Measurements from ENCODE around the gene CNMD.

DNA sequence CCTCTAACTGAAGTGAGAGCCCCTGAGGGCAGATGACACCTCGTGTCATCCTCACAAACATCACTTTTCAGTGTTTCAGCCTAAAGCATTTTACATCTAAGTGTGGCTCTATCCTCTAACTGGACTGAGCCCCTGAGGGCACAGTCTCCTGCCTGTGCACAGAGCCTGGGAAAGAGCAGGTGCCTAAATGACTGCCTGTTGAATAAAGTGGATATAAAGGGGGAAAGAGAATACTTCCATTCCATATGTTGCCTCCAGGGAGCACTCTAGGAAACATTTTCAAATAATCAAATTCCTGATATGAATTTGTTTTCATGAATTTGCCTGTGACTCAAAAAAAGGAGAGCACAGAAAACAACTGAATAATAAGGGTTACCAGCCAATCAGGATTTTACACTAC is 32.2 kb downstream of the CNMD start:
- TF ChIP-seq, protein P1, sequence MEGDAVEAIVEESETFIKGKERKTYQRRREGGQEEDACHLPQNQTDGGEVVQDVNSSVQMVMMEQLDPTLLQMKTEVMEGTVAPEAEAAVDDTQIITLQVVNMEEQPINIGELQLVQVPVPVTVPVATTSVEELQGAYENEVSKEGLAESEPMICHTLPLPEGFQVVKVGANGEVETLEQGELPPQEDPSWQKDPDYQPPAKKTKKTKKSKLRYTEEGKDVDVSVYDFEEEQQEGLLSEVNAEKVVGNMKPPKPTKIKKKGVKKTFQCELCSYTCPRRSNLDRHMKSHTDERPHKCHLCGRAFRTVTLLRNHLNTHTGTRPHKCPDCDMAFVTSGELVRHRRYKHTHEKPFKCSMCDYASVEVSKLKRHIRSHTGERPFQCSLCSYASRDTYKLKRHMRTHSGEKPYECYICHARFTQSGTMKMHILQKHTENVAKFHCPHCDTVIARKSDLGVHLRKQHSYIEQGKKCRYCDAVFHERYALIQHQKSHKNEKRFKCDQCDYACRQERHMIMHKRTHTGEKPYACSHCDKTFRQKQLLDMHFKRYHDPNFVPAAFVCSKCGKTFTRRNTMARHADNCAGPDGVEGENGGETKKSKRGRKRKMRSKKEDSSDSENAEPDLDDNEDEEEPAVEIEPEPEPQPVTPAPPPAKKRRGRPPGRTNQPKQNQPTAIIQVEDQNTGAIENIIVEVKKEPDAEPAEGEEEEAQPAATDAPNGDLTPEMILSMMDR (IDR thresholded peaks at IDR 0.05), result no peak; the same call in 1 of the 2 replicates
- no peak for TF ChIP-seq ZFX (IDR thresholded peaks at IDR 0.05; ENCODE audit: borderline replicate concordance)

Measured in 22Rv1 (cell line).